CD4-positive, alpha-beta T cell (primary cell): ENCODE data around the gene BATF. TPM values are rescaled to one million over a fixed set of nuclear protein-coding genes. Genes with fewer than 3 reads are reported as not detected.
"Not testable (repeated sequence)": the region's sequence is repeated elsewhere in the genome, so short reads cannot be mapped to it uniquely, and the experiment has no call there.

Experiments used
- ATAC-seq: fragments of 200-7000 bp; cut with Tn5 transposase; one replicate; pipeline ENCODE4 v1.10.0; 2022; ENCODE audit warnings: mild to moderate bottlenecking; ENCODE audit not compliant: poor library complexity
- CTCF ChIA-PET: fragments of 350-600 bp; sonication (Branson Sonifier 250); formaldehyde crosslinking; loops from one replicate; lab custom pipeline; 2021; ENCODE audit warnings: antibody characterized with exemption, inconsistent platforms; lab: Charles Lee
- POLR2A ChIA-PET: fragments of 350-600 bp; sonication (Branson Sonifier 250); formaldehyde crosslinking; loops from one replicate; lab custom pipeline; 2021; ENCODE audit warnings: antibody characterized with exemption, inconsistent platforms; lab: Charles Lee
- DNase-seq, 14 experiments: peaks; one replicate each; pipeline ENCODE4 v3.0.0-alpha.2; 2013 to 2020; ENCODE audit warnings: mixed read lengths in 2 of 14
- H3K27ac ChIP-seq, 2 donors: one replicate each; pipeline versions ENCODE4 v1.5.1 to v1.7.0; 2013; ENCODE audit warnings: low read length in 2 of 2, low read depth in 1 of 2, mild to moderate bottlenecking in 1 of 2
- H3K27me3 ChIP-seq, 2 experiments: 1 replicate in 1 of 2; 2 replicates in 1 of 2; pipeline versions ENCODE4 v1.6.1 to v1.7.0; 2013; ENCODE audit warnings: low read length in 2 of 2, control low read depth in 1 of 2, mild to moderate bottlenecking in 1 of 2, moderate library complexity in 1 of 2; ENCODE audit not compliant: insufficient read depth in 2 of 2, control insufficient read depth in 1 of 2
- H3K36me3 ChIP-seq: one replicate; pipeline ENCODE4 v1.6.1; 2013; ENCODE audit warnings: low read length, control low read depth; ENCODE audit not compliant: insufficient read depth
- H3K4me1 ChIP-seq: one replicate; pipeline ENCODE4 v1.6.1; 2013; ENCODE audit warnings: low read length, control low read depth; ENCODE audit not compliant: insufficient read depth
- H3K4me3 ChIP-seq: one replicate; pipeline ENCODE4 v1.5.1; 2013; ENCODE audit warnings: mild to moderate bottlenecking, low read length, moderate library complexity
- H3K9me3 ChIP-seq, 2 experiments: 1 replicate in 1 of 2; 2 replicates in 1 of 2; pipeline versions ENCODE4 v1.6.1 to v1.7.0; 2013; ENCODE audit warnings: low read length in 2 of 2, mild to moderate bottlenecking in 2 of 2, control low read depth in 1 of 2, moderate library complexity in 1 of 2; ENCODE audit not compliant: control insufficient read depth in 1 of 2, insufficient read depth in 1 of 2
- H3K27ac Mint-ChIP-seq: one replicate; pipeline ENCODE4 v1.8.0; 2020; ENCODE audit warnings: mixed read lengths
- H3K27me3 Mint-ChIP-seq: one replicate; pipeline ENCODE4 v1.8.0; 2021; ENCODE audit warnings: mixed read lengths
- H3K36me3 Mint-ChIP-seq: one replicate; pipeline ENCODE4 v1.8.0; 2021; ENCODE audit warnings: low read depth, mixed read lengths
- H3K4me1 Mint-ChIP-seq: one replicate; pipeline ENCODE4 v1.8.0; 2021; ENCODE audit warnings: low read depth, mixed read lengths
- H3K4me3 Mint-ChIP-seq: one replicate; pipeline ENCODE4 v1.8.0; 2020; ENCODE audit warnings: mild to moderate bottlenecking, mixed read lengths
- H3K9me3 Mint-ChIP-seq: one replicate; pipeline ENCODE4 v1.8.0; 2020; ENCODE audit warnings: mixed read lengths
- intact Hi-C, 2 experiments: fragments of 100-400 bp; cut with DNase I in 1 of 2; cut with micrococcal nuclease in 1 of 2; formaldehyde crosslinking; loops; one replicate each; pipeline versions ENCODE4 v1.15.1 to v1.9.0; 2023 to 2025; cut with DNase I, micrococcal nuclease
- polyA plus RNA-seq, 2 donors: library from polyadenylated mRNA; unstranded; fragments of 120-200 nt; gene quantifications; one replicate each; pipeline ENCODE4 v1.2.1, GENCODE V29; 2013
- total RNA-seq, 174 experiments: library from RNA in 2 of 174; stranded (reverse) in 2 of 174; gene quantifications; one replicate each; pipeline ENCODE4 v1.2.3 and lab custom pipeline; 2021 to 2026
- TF ChIP-seq, protein P1 (sequence below): fragments of 200-600 bp; IDR thresholded peaks from one replicate; pipeline ENCODE4 v1.8.0; 2022; ENCODE audit warnings: antibody characterized with exemption, mild to moderate bottlenecking

BATF gene, protein sequence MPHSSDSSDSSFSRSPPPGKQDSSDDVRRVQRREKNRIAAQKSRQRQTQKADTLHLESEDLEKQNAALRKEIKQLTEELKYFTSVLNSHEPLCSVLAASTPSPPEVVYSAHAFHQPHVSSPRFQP
- total RNA-seq, result 1 to 10 TPM; 6.7 to 7.8 TPM
- 38.9 TPM for polyA plus RNA-seq (2013, experiment 1 of 2)
- 33.4 TPM for polyA plus RNA-seq (2013, experiment 2 of 2)
- total RNA-seq (lab: John Stamatoyannopoulos, UW), result 10.5 to 401 (median 30.3) reads per million in 172 experiments

GRCh38 chr14:75522224-75522982, at the start of gene BATF:
BATF (plus strand) TSS chr14:75522469; CDS start chr14:75522683, 214 bp downstream.
- Histone ChIP-seq H3K27ac (peak within 1 kb of the TSS; percentile 76 to 87), H3K36me3 (peaks cover 20% of the 10 kb centered on the region), H3K27me3 (no peaks in the 10 kb centered on the region), H3K9me3 (no peaks in the 10 kb centered on the region), H3K4me1 (peaks cover 69% of the 10 kb centered on the region), H3K4me3 (peak within 1 kb of the TSS; percentile 67)
- Mint-ChIP-seq H3K4me3 (peak within 1 kb of the TSS; percentile 100), H3K27me3 (no peaks in the 10 kb centered on the region), H3K4me1 (peaks cover 81% of the 10 kb centered on the region), H3K36me3 (peaks cover 48% of the 10 kb centered on the region), H3K27ac (peak within 1 kb of the TSS; percentile 96), H3K9me3 (no peaks in the 10 kb centered on the region)
- POLR2A ChIA-PET, result interaction anchor here (0.6 to 4.2 kb wide), 12 partner anchors 7 to 395 kb away, joined by 3 to 49 read pairs (median 6); partner anchors contain the start of genes ERG28, FLVCR2, NEK9 and TTLL5
- TF ChIP-seq, protein P1, sequence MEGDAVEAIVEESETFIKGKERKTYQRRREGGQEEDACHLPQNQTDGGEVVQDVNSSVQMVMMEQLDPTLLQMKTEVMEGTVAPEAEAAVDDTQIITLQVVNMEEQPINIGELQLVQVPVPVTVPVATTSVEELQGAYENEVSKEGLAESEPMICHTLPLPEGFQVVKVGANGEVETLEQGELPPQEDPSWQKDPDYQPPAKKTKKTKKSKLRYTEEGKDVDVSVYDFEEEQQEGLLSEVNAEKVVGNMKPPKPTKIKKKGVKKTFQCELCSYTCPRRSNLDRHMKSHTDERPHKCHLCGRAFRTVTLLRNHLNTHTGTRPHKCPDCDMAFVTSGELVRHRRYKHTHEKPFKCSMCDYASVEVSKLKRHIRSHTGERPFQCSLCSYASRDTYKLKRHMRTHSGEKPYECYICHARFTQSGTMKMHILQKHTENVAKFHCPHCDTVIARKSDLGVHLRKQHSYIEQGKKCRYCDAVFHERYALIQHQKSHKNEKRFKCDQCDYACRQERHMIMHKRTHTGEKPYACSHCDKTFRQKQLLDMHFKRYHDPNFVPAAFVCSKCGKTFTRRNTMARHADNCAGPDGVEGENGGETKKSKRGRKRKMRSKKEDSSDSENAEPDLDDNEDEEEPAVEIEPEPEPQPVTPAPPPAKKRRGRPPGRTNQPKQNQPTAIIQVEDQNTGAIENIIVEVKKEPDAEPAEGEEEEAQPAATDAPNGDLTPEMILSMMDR, result no peak
- peak; percentile 57 to 91 (median 69) for DNase-seq
- ATAC-seq, result peak; percentile 80
- intact Hi-C loops, result loop anchor here (1.0 to 5.0 kb wide), 2 partner anchors 20 to 135 kb away; no protein-coding TSS in a partner anchor
- CTCF ChIA-PET, result interaction anchor here (0.9 to 3.0 kb wide), 5 partner anchors 10 to 44 kb away, joined by 3 to 12 read pairs (median 4); no protein-coding TSS in a partner anchor

DNA sequence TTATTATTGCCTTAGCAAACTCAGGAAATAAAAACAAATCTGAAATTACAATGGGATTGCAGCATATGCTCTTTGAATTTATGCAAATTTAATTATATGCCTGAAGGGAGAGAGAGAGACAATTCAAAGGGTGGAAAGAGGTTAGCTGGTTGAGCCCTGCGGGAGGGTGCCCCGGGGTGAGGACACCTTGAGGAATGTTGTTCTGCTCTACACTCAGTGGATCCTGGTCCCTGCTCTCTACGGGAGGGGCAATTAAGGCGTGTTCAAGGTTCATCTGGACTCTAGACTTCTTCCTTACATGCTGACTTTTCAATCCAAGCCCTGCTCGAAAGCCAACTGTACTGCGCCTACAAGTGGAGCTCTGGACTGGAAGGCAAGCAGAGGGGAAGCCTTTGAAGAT, 48.1 kb upstream of the BATF start:
- H3K27me3 ChIP-seq, H3K4me3 Mint-ChIP-seq, ATAC-seq, intact Hi-C loops, H3K4me1 Mint-ChIP-seq, H3K27ac ChIP-seq, H3K9me3 ChIP-seq, POLR2A ChIA-PET, H3K36me3 ChIP-seq, H3K27me3 Mint-ChIP-seq, H3K4me3 ChIP-seq, DNase-seq, H3K36me3 Mint-ChIP-seq, H3K9me3 Mint-ChIP-seq, H3K27ac Mint-ChIP-seq, H3K4me1 ChIP-seq: not testable (repeated sequence)
- CTCF ChIA-PET, result interaction anchor here (0.7 kb wide), 1 partner anchor 15 kb away, joined by 3 read pairs; no protein-coding TSS in a partner anchor

DNA sequence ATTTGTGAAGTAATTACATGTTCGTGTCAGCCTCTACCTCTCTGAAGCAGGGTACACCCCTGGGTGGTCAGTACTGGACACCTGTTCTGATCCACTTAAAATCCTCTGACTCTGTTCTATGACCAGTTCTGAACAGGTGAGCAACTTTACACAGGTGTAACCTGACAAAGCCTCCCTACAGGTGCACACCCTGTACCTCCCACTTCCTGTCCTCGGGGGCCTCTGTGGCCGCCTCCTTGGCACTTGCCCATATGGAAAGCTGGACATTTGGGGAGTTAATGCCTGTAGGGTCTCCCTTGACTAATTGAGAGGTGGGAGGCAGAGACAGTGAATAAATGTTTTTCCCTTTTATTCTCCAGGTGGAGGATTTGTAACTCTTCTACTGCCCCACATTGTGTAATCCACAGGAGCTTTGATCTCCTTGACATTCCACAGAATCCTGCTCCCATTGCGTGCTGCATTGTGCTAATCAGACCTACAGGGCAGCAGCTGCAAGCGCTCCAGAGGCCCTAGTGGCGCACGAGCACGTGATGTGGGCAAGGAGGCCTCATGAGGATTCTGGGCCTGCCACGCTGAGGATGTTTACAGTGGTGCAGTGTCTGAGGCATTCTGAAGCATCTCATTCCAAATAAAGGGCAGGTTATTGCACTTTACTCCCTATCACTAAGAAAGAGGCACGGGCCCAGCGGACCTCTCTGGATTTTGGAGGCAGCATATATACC, 45.8 kb upstream of the BATF start:
- no peak overlapping the region for H3K4me3 ChIP-seq
- H3K27me3 ChIP-seq, result no peaks in the 10 kb centered on the region
- ATAC-seq (no peak), DNase-seq (no peak)
- H3K4me1 ChIP-seq, result no peaks in the 10 kb centered on the region
- no peaks in the 10 kb centered on the region for H3K36me3 ChIP-seq
- Mint-ChIP-seq H3K9me3 (no peaks in the 10 kb centered on the region), H3K27ac (no peak overlapping the region), H3K4me1 (no peaks in the 10 kb centered on the region), H3K27me3 (peaks cover 5% of the 10 kb centered on the region), H3K4me3 (no peak overlapping the region), H3K36me3 (no peaks in the 10 kb centered on the region)
- TF ChIP-seq, protein P1, result no peak
- intact Hi-C loops, result no loop called here
- CTCF ChIA-PET, result interaction anchor here (1.1 kb wide), 2 partner anchors 12 kb away, joined by 3 to 7 read pairs; no protein-coding TSS in a partner anchor
- no peaks in the 10 kb centered on the region for H3K9me3 ChIP-seq
- H3K27ac ChIP-seq, result no peak overlapping the region
- POLR2A ChIA-PET, result no interaction called here
